ENCODE measurements around the gene GRIFIN.

The GRIFIN gene

GRCh38 chr7:2502647-2502966, 26.4 kb upstream of the GRIFIN start:
- H3K36me3 ChIP-seq = no peaks in the 10 kb centered on the region
- no peaks in the 10 kb centered on the region for H3K27me3 ChIP-seq
- no peak overlapping the region for H3K4me3 ChIP-seq (ENCODE audit: low read depth, low read length)
- H3K9me3 ChIP-seq = no peaks in the 10 kb centered on the region
- no peak for TF ChIP-seq CTCF (IDR thresholded peaks at IDR 0.05; ENCODE audit: low read depth, low read length)
- DNase-seq = no peak
- H3K4me1 ChIP-seq = no peaks in the 10 kb centered on the region; the same call in 1 of the 2 replicates

GRCh38 chr7:2501947-2502646, 25.9 kb upstream of the GRIFIN start:
- Histone ChIP-seq H3K27me3 (no peaks in the 10 kb centered on the region), H3K4me1 (no peaks in the 10 kb centered on the region; the same call in 1 of the 2 replicates), H3K36me3 (no peaks in the 10 kb centered on the region), H3K9me3 (no peaks in the 10 kb centered on the region), H3K4me3 (ENCODE audit: low read depth, low read length) (no peak overlapping the region)
- DNase-seq = no peak
- no peak for TF ChIP-seq CTCF (IDR thresholded peaks at IDR 0.05; ENCODE audit: low read depth, low read length)

GRCh38 chr7:2500701-2501100, 24.5 kb upstream of the GRIFIN start:
- Histone ChIP-seq H3K4me3 (ENCODE audit: low read depth, low read length) (no peak overlapping the region), H3K4me1 (peaks cover 7% of the 10 kb centered on the region), H3K36me3 (no peaks in the 10 kb centered on the region), H3K9me3 (no peaks in the 10 kb centered on the region), H3K27me3 (no peaks in the 10 kb centered on the region)
- no peak for DNase-seq
- TF ChIP-seq CTCF (IDR thresholded peaks at IDR 0.05; ENCODE audit: low read depth, low read length) = no peak

GRCh38 chr7:2499719-2500430, 23.7 kb upstream of the GRIFIN start:
- H3K4me1 ChIP-seq = peaks cover 12% of the 10 kb centered on the region
- no peak overlapping the region for H3K4me3 ChIP-seq (ENCODE audit: low read depth, low read length)
- H3K9me3 ChIP-seq = no peaks in the 10 kb centered on the region
- no peaks in the 10 kb centered on the region for H3K36me3 ChIP-seq
- no peak for TF ChIP-seq CTCF (IDR thresholded peaks at IDR 0.05; ENCODE audit: low read depth, low read length)
- no peak for DNase-seq
- no peaks in the 10 kb centered on the region for H3K27me3 ChIP-seq

- no peaks in the 10 kb centered on the region for H3K27me3 ChIP-seq
- TF ChIP-seq CTCF (IDR thresholded peaks at IDR 0.05; ENCODE audit: low read depth, low read length) = no peak
- H3K4me3 ChIP-seq (ENCODE audit: low read depth, low read length) = no peak overlapping the region
- peaks cover 17% of the 10 kb centered on the region for H3K4me1 ChIP-seq
- no peaks in the 10 kb centered on the region for H3K36me3 ChIP-seq
- H3K9me3 ChIP-seq = no peaks in the 10 kb centered on the region
- DNase-seq = no peak
Measured at GRCh38 chr7:2499181-2499580, 23.0 kb upstream of the GRIFIN start.

GRCh38 chr7:2498708-2499107, 22.5 kb upstream of the GRIFIN start:
- TF ChIP-seq CTCF (IDR thresholded peaks at IDR 0.05; ENCODE audit: low read depth, low read length) = no peak
- no peaks in the 10 kb centered on the region for H3K36me3 ChIP-seq
- H3K27me3 ChIP-seq = no peaks in the 10 kb centered on the region
- peaks cover 17% of the 10 kb centered on the region for H3K4me1 ChIP-seq
- H3K4me3 ChIP-seq (ENCODE audit: low read depth, low read length) = no peak overlapping the region
- DNase-seq = no peak
- H3K9me3 ChIP-seq = no peaks in the 10 kb centered on the region

Data from BE2C (cell line).